ENCODE results near the gene CENPT.

DNA sequence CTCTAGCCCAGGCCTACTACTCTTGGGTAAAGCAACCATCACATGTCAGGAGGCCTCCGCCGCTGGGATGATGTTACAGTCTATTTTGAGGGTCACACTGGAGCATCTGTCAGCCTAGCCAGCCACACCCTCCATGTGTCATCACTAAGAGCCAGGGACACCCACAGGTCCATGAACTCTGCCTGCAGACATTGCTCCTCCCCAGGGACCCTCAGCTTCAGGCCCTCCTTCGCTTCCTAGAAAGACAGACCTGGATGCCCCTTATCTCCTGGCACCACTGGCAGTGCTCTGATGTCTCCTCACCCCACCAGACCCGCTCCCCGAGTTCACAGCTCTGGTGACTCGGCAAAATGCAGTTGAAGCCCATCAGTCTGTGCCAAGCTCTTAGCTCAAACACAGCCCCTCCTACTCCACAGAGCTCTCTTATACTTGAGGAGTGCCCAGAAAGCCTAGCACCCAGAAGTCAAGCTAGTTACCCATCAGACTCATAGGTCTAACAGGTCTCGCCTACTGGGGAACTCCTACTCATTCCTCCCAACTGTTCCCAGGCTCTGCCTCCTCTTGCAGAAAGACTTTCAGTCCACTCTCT is 47.1 kb downstream of the CENPT start:
- no peak for TF ChIP-seq EP300 (IDR thresholded peaks at IDR 0.05)
- TF ChIP-seq, protein P1, sequence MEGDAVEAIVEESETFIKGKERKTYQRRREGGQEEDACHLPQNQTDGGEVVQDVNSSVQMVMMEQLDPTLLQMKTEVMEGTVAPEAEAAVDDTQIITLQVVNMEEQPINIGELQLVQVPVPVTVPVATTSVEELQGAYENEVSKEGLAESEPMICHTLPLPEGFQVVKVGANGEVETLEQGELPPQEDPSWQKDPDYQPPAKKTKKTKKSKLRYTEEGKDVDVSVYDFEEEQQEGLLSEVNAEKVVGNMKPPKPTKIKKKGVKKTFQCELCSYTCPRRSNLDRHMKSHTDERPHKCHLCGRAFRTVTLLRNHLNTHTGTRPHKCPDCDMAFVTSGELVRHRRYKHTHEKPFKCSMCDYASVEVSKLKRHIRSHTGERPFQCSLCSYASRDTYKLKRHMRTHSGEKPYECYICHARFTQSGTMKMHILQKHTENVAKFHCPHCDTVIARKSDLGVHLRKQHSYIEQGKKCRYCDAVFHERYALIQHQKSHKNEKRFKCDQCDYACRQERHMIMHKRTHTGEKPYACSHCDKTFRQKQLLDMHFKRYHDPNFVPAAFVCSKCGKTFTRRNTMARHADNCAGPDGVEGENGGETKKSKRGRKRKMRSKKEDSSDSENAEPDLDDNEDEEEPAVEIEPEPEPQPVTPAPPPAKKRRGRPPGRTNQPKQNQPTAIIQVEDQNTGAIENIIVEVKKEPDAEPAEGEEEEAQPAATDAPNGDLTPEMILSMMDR (IDR thresholded peaks at IDR 0.05), result no peak
- no peak for TF ChIP-seq POLR2A (IDR thresholded peaks at IDR 0.05)

Data from ovary (tissue), 3 donors.